Retinal pigment epithelial cell (primary cell): ENCODE measurements around the gene TMEM82.

Source experiments
- DNase-seq: peaks from one replicate; pipeline ENCODE4 v3.0.0-alpha.2; 2010; ENCODE audit warnings: low read depth
- H3K4me3 ChIP-seq: 2 replicates; pipeline ENCODE4 v1.5.1; 2011; ENCODE audit warnings: mild to moderate bottlenecking, low read length, control low read depth, moderate library complexity
- CTCF ChIP-seq: conservative IDR thresholded peaks from 2 replicates; pipeline ENCODE4 v1.5.1; 2011; ENCODE audit warnings: low read depth, low read length, control low read depth, inconsistent platforms

TMEM82 gene

GRCh38 chr1:15726508-15726907 is 15.8 kb upstream of the TMEM82 start:
- no peak for TF ChIP-seq CTCF
- DNase-seq = no peak
- H3K4me3 ChIP-seq = no peak overlapping the region

- no peak overlapping the region for H3K4me3 ChIP-seq
- TF ChIP-seq CTCF = no peak
- no peak for DNase-seq
Measured at GRCh38 chr1:15727021-15727420, 15.3 kb upstream of the TMEM82 start.

- no peak for TF ChIP-seq CTCF
- DNase-seq = no peak
- no peak overlapping the region for H3K4me3 ChIP-seq
Measured at GRCh38 chr1:15727424-15727823, 14.9 kb upstream of the TMEM82 start.

- no peak for TF ChIP-seq CTCF
- H3K4me3 ChIP-seq = no peak overlapping the region
Measured at GRCh38 chr1:15727866-15728534, 14.3 kb upstream of the TMEM82 start.

GRCh38 chr1:15728937-15729657 is 13.2 kb upstream of the TMEM82 start:
- DNase-seq = no peak
- H3K4me3 ChIP-seq = no peak overlapping the region
- no peak for TF ChIP-seq CTCF

More at GRCh38 chr1:15727866-15728534, 14.3 kb upstream of the TMEM82 start:
- no peak for DNase-seq

- TF ChIP-seq CTCF = no peak
Measured at GRCh38 chr1:15730423-15730822, 11.9 kb upstream of the TMEM82 start.

GRCh38 chr1:15730936-15731335 is 11.4 kb upstream of the TMEM82 start:
- DNase-seq = no peak
- no peak overlapping the region for H3K4me3 ChIP-seq

More at GRCh38 chr1:15730423-15730822, 11.9 kb upstream of the TMEM82 start:
- no peak overlapping the region for H3K4me3 ChIP-seq
- no peak for DNase-seq

More at GRCh38 chr1:15730936-15731335, 11.4 kb upstream of the TMEM82 start:
- no peak for TF ChIP-seq CTCF
